ENCODE measurements around the gene ACCS. TPM values are rescaled to one million over a fixed set of nuclear protein-coding genes. Genes with fewer than 3 reads are reported as not detected.
A peak's percentile ranks its signal among the peaks of the same experiment; 100 is the strongest.

ACCS gene, protein sequence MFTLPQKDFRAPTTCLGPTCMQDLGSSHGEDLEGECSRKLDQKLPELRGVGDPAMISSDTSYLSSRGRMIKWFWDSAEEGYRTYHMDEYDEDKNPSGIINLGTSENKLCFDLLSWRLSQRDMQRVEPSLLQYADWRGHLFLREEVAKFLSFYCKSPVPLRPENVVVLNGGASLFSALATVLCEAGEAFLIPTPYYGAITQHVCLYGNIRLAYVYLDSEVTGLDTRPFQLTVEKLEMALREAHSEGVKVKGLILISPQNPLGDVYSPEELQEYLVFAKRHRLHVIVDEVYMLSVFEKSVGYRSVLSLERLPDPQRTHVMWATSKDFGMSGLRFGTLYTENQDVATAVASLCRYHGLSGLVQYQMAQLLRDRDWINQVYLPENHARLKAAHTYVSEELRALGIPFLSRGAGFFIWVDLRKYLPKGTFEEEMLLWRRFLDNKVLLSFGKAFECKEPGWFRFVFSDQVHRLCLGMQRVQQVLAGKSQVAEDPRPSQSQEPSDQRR
- 10 to 100 TPM; 21.0 to 35.0 (median 23.0) TPM for total RNA-seq

DNA sequence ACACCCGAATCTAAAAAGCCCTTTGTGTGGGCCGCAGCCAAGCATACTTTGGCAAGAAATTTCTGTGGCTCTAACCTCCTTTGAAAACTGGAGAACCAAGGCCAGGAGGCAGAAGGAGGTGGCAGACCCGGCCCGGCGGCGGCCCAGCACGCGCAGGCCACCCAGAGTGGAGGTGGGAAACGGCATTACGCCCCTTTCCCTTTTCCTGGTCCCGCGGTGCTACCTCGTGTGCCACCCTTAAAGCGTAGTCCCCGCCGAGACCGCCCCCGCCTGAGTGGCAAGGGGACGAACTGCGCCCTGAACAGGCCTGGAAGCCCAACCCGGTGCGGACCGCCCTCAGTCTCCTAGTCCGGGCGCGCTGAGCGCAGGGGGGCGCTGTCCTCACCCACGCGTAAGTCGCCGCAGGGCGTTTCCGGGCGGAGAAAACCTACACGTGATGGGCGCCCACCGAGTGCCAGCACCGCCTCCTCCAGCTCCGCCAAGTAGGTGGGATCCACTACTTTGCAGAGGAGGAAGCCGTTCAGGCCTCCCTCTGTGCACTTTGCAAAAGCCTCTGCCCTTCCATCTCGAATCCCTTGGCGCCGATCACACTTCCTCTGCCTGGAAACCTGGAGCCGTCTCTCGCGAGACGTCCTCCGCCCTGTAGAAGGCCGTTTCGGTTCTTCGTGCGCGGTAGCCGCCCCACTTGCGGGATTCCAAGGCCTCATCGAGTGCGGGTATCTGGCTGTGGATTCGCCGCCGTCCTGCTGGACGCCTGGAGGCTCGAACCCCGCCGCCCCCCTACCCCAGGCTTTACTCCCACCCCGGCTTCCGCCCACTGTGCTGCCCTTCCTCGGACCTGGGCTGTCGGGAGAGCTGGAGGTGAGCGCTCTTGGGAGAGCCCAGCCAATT is at the start of gene ACCS:
ACCS (plus strand) TSS at position 430 of the 891 bp plus-strand sequence. CDS start 1,358 bp downstream, outside the sequence.
- peak within 1 kb of the TSS; percentile 88 to 95 for H3K27ac ChIP-seq
- H3K4me3 ChIP-seq: peak within 1 kb of the TSS; percentile 60 to 90 (median 72)
- H3K27me3 ChIP-seq: no peaks in the 10 kb centered on the region
- no peaks in the 10 kb centered on the region for H3K9me3 ChIP-seq
- H3K4me1 ChIP-seq: no peaks in the 10 kb centered on the region
- TF ChIP-seq, protein P1, sequence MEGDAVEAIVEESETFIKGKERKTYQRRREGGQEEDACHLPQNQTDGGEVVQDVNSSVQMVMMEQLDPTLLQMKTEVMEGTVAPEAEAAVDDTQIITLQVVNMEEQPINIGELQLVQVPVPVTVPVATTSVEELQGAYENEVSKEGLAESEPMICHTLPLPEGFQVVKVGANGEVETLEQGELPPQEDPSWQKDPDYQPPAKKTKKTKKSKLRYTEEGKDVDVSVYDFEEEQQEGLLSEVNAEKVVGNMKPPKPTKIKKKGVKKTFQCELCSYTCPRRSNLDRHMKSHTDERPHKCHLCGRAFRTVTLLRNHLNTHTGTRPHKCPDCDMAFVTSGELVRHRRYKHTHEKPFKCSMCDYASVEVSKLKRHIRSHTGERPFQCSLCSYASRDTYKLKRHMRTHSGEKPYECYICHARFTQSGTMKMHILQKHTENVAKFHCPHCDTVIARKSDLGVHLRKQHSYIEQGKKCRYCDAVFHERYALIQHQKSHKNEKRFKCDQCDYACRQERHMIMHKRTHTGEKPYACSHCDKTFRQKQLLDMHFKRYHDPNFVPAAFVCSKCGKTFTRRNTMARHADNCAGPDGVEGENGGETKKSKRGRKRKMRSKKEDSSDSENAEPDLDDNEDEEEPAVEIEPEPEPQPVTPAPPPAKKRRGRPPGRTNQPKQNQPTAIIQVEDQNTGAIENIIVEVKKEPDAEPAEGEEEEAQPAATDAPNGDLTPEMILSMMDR (IDR thresholded peaks at IDR 0.05): peak; percentile 62 to 80 (median 72)
- peak; percentile 66 to 85 (median 72) for TF ChIP-seq POLR2AphosphoS5 (IDR thresholded peaks at IDR 0.05)
- no peak for TF ChIP-seq POLR2A (IDR thresholded peaks at IDR 0.05)
- peak; percentile 87 to 92 for DNase-seq (ENCODE audit: low spot score in 2 of 2)
- H3K36me3 ChIP-seq: no peaks in the 10 kb centered on the region
- intact Hi-C loops (cut with DNase I; ENCODE audit: low total_unique reads): no loop called here

DNA sequence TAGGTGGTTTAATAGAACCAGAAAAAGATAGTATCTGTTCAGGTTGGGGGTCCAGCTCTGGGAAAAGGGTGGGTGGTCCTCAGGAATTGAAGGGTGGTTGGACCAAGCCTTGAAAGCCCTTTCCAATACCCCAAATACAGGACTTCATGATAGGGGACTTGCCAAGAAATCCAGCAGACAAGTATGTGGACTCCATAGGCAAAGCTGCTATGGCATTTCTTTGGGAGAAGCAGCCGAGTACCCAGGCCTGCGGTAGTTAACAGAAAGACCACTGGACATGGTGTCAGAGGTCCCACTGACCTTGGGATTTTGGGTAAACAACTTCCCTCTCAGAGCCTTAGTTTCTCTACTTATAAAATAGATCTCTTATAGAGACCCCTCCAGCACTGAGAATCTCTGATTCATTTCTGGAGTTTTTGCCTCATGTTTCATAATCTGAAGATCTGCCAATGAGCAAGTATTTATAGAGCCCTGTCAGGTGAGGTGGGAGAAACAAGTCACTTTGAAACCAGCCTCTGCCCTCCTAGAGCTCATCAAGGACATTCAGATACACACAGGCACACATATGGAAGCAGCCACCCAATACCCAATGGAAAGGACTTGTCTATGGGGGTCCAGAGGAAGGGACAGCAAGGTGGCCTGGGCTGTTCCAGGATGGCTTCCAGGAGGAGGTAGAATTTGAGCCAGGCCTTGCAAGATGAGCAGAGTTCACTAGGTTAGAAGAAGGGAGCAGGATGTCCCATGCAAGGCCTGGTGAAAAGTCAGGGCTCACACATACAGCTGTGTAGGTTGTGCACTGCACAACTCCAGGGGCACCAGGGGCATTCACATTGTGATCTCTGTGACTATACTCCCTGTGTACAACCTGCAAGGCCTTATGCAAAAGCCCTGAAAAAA is 49.3 kb upstream of the ACCS start:
- H3K4me3 ChIP-seq: no peak overlapping the region
- H3K27me3 ChIP-seq: no peaks in the 10 kb centered on the region
- no peak for DNase-seq (ENCODE audit: low spot score in 2 of 2)
- peaks cover 0 to 2% of the 10 kb centered on the region in 2 donors for H3K9me3 ChIP-seq
- H3K27ac ChIP-seq: no peak overlapping the region
- no peaks in the 10 kb centered on the region for H3K4me1 ChIP-seq
- no peaks in the 10 kb centered on the region for H3K36me3 ChIP-seq
- intact Hi-C loops (cut with DNase I; ENCODE audit: low total_unique reads): no loop called here
- TF ChIP-seq, protein P1 (IDR thresholded peaks at IDR 0.05): no peak
- no peak for TF ChIP-seq POLR2A (IDR thresholded peaks at IDR 0.05)
- TF ChIP-seq POLR2AphosphoS5 (IDR thresholded peaks at IDR 0.05): no peak

DNA sequence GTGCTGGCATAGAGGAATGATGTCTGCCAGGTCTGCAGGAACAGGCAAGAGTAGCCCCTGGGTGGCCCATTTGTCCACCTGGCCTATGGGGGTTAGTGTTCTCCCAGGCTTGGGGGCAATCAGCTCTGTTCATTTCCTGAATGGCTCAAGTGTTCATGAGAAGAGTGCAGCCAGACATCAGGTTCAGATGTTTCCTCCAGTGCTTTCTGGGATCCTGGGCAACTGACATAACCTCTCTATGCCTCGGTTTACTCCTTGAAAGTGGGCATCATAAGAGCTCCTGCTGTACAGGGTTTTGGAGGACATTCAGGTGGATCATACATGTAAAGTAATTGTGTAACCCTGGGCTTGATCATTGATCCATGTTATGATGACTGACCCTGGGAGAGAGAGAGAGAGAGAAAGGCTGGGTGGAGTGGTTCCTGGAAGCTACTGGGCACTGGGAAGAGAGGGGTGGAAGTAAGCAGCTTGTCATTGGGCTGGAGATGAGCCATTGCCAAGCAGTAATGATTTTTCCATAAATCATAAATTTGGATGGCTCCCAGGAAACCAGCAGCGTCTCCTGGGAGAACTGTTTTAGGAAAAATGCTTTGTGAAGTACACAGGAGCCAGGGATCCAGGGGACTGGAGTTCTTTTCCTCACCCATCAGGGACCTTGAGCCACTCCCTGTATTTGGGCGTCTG is 48.5 kb upstream of the ACCS start:
- TF ChIP-seq, protein P1 (IDR thresholded peaks at IDR 0.05): no peak
- no peak for TF ChIP-seq POLR2A (IDR thresholded peaks at IDR 0.05)
- TF ChIP-seq POLR2AphosphoS5 (IDR thresholded peaks at IDR 0.05): no peak

DNA sequence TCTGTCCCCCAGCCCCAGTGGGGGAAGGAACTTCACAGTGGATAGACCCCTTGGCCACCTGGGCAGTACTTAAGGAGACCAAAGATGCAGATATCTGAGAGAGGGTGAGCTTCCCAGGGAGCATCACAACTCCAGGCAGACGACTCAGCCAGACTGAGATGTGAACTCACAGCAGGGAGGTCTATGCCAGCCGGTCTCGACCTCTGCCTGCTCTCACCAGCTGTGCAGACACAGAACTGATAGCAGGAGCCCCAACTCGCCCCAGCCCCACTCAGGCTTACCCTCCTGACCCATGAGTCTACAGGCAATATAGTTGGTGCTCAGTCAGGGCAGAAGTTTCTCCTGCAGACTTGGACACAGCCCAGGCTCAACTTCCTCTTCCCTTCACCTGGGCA is 47.9 kb upstream of the ACCS start:
- H3K4me1 ChIP-seq: no peaks in the 10 kb centered on the region
- DNase-seq (ENCODE audit: low spot score in 2 of 2): no peak
- H3K36me3 ChIP-seq: no peaks in the 10 kb centered on the region
- peaks cover 0 to 11% of the 10 kb centered on the region in 2 donors for H3K9me3 ChIP-seq
- intact Hi-C loops (cut with DNase I; ENCODE audit: low total_unique reads): no loop called here
- H3K4me3 ChIP-seq: no peak overlapping the region
- no peak for TF ChIP-seq POLR2AphosphoS5 (IDR thresholded peaks at IDR 0.05)
- TF ChIP-seq POLR2A (IDR thresholded peaks at IDR 0.05): no peak
- TF ChIP-seq, protein P1 (IDR thresholded peaks at IDR 0.05): no peak
- no peaks in the 10 kb centered on the region for H3K27me3 ChIP-seq
- peak overlapping the region in 1 of 2 donors; percentile 61 for H3K27ac ChIP-seq

More for the DNA sequence above, 48.5 kb upstream of the ACCS start:
- Histone ChIP-seq H3K27me3 (no peaks in the 10 kb centered on the region), H3K9me3 (peaks cover 0 to 9% of the 10 kb centered on the region in 2 donors), H3K27ac (peak overlapping the region in 1 of 2 donors; percentile 61), H3K36me3 (no peaks in the 10 kb centered on the region), H3K4me1 (no peaks in the 10 kb centered on the region), H3K4me3 (no peak overlapping the region)
- intact Hi-C loops (cut with DNase I; ENCODE audit: low total_unique reads): no loop called here
- DNase-seq (ENCODE audit: low spot score in 2 of 2): no peak

Measured in breast epithelium (tissue), 4 donors.